Measurements from ENCODE around the gene NEU1.

- no peak for TF ChIP-seq YY1 (IDR thresholded peaks at IDR 0.05; ENCODE audit: insufficient read depth, insufficient read length)
- TF ChIP-seq ZNF274 (IDR thresholded peaks at IDR 0.05; ENCODE audit: low read depth, low read length): no peak
Observed at GRCh38 chr6:31865205-31866118, 2.8 kb upstream of the NEU1 start.
